ENCODE measurements around the gene TAF1D.
"Not testable (repeated sequence)": the region's sequence is repeated elsewhere in the genome, so short reads cannot be mapped to it uniquely, and the experiment has no call there.

The TAF1D gene, protein sequence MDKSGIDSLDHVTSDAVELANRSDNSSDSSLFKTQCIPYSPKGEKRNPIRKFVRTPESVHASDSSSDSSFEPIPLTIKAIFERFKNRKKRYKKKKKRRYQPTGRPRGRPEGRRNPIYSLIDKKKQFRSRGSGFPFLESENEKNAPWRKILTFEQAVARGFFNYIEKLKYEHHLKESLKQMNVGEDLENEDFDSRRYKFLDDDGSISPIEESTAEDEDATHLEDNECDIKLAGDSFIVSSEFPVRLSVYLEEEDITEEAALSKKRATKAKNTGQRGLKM

DNA sequence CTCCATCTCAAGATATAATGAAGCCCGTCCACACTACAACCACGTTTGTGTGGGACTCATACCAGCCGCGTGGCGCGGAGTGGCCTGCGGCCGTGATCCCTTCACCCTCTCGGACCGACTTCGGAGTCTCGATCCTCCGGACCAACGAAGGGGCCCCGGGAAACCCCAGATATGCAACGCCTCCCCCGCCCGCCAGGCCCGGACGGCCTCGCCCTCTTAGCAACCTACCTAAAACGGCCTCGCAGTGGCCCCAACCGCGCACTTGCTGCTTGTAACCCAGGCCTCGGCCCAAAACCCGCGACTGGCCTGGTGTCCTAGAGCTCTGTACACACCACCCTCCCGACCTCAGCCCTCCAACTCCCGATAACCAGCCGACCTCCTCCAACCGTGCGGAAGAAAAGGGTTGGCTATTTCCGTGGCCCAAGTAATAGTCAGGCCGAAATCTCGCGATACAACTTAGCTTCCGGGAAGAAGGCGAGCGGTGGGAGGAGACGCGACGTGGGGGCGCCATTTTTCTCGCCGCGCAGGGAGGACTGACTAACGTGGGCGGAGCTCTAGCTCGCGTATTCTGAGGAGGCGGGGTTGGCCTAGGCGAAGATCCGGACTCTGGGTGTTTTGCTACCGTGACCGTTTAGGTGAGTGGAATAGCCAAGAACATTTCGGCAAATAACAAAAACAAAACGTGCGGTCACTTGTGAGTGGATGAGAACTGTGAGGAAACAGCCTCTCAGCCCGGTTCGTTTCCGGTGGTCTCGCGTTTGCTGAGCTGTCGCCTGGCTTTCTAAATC is at the start of gene TAF1D, which contains the start of gene C11orf54:
TSS of gene TAF1D (minus strand) at position 402 of the 788 bp plus-strand sequence. CDS start 2,191 bp downstream, outside the sequence.
TSS of gene C11orf54 (plus strand) at position 579 of the 788 bp plus-strand sequence. CDS start 5,722 bp downstream, outside the sequence.
- no peak for FAIRE-seq

GRCh38 chr11:93784935-93785360 is 43.7 kb upstream of the TAF1D start:
- FAIRE-seq, result no peak

DNA sequence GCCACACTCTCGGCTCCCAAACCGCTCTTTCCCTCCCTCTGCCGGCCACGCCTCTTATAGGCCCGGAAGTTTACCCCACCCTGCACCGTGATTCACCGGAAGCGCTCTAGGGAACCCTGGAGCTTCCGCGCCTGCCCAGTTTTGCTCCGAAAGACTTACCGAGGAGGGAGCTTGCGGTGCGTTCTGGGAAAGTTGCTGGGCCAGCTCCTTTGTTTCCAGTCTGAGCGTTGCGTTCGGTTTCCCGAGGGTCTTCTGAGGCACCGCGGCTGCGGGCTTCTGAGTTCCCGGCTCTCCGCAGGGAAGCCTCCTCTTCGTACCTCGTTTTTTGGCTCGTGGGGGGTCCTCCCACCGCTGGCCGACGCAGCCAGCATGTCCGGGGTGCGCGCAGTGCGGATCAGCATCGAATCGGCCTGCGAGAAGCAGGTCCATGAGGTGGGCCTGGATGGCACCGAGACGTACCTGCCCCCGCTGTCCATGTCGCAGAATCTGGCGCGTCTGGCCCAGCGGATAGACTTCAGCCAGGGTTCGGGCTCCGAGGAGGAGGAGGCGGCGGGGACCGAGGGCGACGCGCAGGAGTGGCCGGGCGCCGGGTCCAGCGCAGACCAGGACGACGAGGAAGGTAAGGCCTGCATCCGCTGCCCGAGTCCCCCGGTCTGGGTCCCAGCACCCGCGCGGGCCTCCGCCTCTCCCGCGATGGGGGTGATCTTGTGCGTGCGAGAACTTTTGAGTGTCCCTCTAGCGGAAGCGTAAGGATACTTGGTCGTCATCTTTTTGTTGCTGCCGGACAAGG is 43.0 kb upstream of the TAF1D start, which contains the start of gene MED17:
TSS of gene MED17 (plus strand) at position 138 of the 790 bp plus-strand sequence. CDS start at position 370, 232 bp downstream.
- FAIRE-seq, result no peak

DNA sequence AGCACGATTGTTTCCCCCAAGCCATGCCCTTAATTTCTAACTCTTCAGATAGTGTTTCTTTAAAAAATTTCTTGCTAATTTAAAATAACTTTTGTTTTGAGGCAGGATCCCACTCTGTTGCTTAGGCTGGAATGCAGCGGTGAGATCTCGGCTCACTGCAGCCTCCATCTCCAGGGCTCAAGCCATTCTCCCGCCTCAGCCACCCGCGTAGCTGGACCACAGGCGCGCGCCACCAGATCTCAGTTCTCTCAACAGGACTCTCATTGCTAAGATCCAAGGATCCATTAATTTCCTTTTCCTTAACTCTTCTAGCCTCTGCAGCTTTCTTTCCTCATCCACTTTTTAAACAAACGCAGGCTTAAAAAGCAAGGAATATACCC is 42.5 kb upstream of the TAF1D start:
- FAIRE-seq, result no peak

- FAIRE-seq, result no peak
These were observed 42.1 kb upstream of the TAF1D start for GRCh38 chr11:93783362-93783761.

DNA sequence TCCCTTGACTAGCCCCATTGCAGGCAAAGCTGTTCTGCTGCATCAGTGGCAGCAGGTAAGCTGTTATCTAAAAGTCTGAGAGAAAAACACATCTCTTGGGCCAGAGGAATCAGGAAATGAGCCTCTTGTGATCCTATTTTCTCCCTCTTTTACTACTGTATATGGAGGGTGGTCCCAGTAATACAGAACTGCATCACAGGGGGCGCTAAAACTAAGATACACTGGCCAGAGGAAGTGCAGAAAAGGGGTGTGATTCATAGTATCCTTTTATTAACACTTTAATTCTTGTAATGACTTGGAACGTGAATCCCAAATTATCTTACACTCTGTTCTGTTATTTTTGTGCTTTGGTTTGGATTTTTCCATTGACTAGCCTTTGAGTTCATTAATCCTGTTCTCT is 34.0 kb upstream of the TAF1D start:
- FAIRE-seq, result no peak

DNA sequence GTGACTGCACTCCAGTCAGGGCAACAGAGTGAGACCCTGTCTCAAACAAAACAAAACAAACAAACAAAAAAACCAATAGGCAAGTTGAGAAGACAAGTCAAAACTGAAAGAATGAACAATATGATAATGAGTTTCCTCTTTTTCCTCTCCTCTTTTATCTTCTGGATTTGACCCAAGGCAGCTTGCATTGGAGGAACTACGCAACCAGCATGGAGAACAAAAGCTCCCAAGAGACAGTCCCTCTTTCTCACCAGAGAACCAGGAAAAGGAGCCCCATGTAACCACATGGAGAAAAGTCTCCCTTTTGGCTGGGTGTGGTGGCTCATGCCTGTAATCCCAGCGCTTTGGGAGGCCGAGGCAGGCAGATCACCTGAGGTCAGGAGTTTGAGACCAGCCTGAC is 33.3 kb upstream of the TAF1D start:
- not testable (repeated sequence) for FAIRE-seq

- no peak for FAIRE-seq
These were observed 32.4 kb upstream of the TAF1D start for GRCh38 chr11:93773601-93774200.

DNA sequence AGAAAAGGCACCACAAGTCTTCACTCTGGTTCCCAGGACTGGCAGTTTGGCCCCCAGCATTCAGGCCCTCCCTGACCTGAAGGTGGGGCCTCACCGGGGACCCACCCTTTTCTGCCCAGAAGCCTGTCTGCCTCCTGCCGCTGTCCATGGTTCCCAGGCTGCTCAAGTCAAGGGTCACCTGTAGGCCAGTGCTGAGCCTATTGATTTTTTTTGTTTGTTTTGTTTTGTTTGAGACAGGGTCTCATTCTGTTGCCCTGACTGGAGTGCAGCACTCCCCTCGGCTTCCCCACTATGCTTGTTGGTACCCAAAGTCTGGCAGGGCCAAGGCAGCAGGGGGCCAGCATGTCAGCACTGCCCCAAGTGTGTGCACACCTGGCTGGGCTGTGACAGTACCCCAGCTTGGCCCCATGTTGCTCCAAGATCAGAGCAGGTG is 31.8 kb upstream of the TAF1D start:
- FAIRE-seq, result no peak

DNA sequence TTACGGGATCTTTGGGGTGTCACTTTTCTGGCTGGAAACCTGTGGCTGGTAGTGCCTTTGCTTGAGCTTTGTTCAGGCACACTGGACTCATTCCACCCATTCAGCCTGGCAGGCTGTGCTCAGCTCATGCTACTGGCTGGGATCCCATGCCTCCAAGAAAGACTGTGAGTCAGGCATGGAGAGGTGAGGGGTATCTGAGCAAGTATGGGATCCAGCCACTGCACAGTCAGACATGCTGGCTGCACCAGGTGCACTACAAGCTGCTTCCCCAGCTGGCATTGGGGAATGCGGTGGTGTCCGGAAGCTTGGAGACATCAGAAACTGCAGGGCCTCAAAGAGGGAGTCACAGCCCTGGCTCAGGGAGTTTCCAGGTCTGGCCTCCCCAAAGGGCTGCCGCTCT is 30.8 kb upstream of the TAF1D start:
- no peak for FAIRE-seq

GRCh38 chr11:93770160-93770559 is 28.9 kb upstream of the TAF1D start:
- FAIRE-seq, result no peak

DNA sequence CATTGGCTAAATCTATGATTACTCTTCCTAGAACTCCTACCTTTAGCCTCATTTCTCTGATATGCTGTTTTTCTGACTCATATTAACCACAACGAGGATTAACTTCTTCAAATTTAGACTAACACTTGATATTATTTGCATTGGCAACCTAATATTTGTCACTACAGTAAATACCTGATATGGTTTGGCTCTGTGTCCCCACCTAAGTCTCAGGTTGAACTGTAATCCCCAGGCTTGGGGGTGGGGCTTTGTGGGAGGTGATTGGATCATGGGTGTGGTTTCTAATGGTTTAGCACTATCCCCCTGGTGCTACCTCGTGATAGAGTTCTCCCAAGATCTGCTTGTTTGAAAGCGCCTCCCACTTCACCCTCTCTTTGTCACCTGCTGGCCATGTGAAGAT is 25.7 kb upstream of the TAF1D start:
- FAIRE-seq, result no peak

- no peak for FAIRE-seq
These were observed 25.2 kb upstream of the TAF1D start for GRCh38 chr11:93766504-93766903.

DNA sequence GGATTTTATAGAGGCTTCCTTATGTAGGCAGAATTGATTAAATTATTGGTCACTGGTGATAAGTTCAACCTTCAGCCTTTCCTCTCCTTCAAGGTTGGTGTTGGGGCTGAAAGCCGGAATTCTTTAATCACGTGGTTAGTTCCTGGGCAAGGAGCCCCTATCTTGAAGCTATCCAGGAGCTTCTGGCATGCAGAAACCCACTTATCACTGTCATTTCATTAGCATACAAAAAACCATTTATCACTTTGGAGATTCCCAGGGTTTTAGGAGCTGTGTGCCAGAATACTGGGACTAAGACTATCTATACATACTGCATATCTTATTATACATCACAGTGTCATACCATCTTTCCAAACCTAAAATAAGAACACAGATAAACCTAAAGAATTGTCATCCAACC is 24.3 kb upstream of the TAF1D start:
- FAIRE-seq, result no peak

DNA sequence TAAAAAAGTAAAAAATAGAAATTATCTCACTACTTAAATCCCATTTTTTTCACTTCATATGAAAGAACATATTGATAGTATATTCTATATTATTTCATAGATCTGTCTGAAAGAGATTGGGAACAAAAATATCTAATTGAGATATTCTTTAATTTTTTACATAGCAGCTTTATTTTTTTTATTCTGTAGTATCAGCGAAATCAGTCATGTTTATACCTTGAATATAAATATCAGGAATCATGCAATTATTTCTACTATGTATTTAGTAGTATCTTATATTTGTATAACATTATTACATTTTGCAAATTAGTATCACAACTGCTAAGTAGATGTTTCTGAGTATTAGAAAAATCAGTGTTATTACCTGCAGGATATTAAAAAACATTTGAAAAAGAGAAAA is 20.6 kb upstream of the TAF1D start:
- no peak for FAIRE-seq

- FAIRE-seq, result not testable (repeated sequence)
These were observed 17.8 kb upstream of the TAF1D start for GRCh38 chr11:93759123-93759522.

- no peak for FAIRE-seq
These were observed 16.9 kb upstream of the TAF1D start for GRCh38 chr11:93757924-93758865.

GRCh38 chr11:93757301-93757700 is 16.0 kb upstream of the TAF1D start:
- FAIRE-seq, result no peak

- FAIRE-seq, result no peak
These were observed 15.5 kb upstream of the TAF1D start for GRCh38 chr11:93756748-93757147.

DNA sequence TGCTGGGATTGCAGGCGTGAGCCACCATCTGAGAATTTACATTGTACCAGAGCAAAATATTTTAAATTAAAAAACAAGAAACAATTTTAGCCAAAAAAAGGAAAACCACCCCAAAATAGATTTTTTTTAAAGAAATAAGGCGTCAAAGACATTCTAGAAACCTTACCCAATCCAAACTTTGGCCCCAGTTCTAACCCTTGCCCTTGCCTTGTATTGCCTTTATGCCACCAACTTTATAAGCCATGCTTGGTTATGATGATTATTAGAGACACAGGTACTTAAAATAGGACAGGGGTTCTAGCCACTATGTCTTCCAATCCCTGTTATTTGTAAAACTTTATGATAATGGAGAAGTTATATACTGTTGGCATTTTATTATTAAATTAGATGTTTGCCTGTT is 11.9 kb upstream of the TAF1D start:
- FAIRE-seq, result no peak

DNA sequence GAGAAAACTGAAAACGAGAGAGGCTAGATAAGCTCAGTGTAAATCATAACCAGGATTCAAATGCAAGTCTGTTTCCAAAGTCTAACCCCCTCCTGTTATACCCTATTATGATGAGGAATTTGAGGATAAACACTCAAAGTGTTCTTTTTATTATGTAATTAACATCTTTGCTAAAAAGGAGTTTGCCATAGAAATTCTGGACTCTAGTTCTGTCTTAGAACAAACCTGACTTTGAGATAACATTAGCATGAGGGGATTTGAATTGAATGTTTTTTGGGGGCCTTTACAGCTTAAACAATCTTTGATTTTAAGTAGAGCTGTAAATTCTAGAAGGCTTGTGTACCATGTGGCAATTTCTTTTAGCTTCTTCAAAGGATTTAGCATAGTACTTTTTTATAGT is 9.7 kb upstream of the TAF1D start:
- FAIRE-seq, result no peak

- FAIRE-seq, result no peak
These were observed 5.8 kb upstream of the TAF1D start for GRCh38 chr11:93747122-93747521.
